ENCODE measurements around the gene PPP1R10. TPM values are rescaled to one million over a fixed set of nuclear protein-coding genes. Genes with fewer than 3 reads are reported as not detected.

The PPP1R10 gene
- total and polyA plus RNA-seq, 2 of the 13 experiments (the other 11 are each of a cell fraction or from before 2014, with no cell fraction given): 26.3 to 38.4 TPM

GRCh38 chr6:30616811-30617564 lies at the start of gene PPP1R10 (continued):
- TF ChIP-seq, protein P1, sequence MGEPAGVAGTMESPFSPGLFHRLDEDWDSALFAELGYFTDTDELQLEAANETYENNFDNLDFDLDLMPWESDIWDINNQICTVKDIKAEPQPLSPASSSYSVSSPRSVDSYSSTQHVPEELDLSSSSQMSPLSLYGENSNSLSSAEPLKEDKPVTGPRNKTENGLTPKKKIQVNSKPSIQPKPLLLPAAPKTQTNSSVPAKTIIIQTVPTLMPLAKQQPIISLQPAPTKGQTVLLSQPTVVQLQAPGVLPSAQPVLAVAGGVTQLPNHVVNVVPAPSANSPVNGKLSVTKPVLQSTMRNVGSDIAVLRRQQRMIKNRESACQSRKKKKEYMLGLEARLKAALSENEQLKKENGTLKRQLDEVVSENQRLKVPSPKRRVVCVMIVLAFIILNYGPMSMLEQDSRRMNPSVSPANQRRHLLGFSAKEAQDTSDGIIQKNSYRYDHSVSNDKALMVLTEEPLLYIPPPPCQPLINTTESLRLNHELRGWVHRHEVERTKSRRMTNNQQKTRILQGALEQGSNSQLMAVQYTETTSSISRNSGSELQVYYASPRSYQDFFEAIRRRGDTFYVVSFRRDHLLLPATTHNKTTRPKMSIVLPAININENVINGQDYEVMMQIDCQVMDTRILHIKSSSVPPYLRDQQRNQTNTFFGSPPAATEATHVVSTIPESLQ (CRISPR knock-in tag; conservative IDR thresholded peaks at IDR 0.05): no peak; the same call in 1 of the 2 replicates
- TF ChIP-seq, protein P2, sequence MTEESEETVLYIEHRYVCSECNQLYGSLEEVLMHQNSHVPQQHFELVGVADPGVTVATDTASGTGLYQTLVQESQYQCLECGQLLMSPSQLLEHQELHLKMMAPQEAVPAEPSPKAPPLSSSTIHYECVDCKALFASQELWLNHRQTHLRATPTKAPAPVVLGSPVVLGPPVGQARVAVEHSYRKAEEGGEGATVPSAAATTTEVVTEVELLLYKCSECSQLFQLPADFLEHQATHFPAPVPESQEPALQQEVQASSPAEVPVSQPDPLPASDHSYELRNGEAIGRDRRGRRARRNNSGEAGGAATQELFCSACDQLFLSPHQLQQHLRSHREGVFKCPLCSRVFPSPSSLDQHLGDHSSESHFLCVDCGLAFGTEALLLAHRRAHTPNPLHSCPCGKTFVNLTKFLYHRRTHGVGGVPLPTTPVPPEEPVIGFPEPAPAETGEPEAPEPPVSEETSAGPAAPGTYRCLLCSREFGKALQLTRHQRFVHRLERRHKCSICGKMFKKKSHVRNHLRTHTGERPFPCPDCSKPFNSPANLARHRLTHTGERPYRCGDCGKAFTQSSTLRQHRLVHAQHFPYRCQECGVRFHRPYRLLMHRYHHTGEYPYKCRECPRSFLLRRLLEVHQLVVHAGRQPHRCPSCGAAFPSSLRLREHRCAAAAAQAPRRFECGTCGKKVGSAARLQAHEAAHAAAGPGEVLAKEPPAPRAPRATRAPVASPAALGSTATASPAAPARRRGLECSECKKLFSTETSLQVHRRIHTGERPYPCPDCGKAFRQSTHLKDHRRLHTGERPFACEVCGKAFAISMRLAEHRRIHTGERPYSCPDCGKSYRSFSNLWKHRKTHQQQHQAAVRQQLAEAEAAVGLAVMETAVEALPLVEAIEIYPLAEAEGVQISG (CRISPR knock-in tag; IDR thresholded peaks at IDR 0.05): peak; percentile 79
- TF ChIP-seq HNRNPUL1 (IDR thresholded peaks at IDR 0.05; ENCODE audit: low read depth, low read length): no peak
- TF ChIP-seq ZNF879 (CRISPR knock-in tag; IDR thresholded peaks at IDR 0.05): no peak
- peak; percentile 95 for TF ChIP-seq GABPB1 (CRISPR knock-in tag; IDR thresholded peaks at IDR 0.05)
- no peak for TF ChIP-seq SNAI1 (CRISPR knock-in tag; IDR thresholded peaks at IDR 0.05; ENCODE audit: borderline replicate concordance)
- no peak for TF ChIP-seq ZBTB44 (CRISPR knock-in tag; IDR thresholded peaks at IDR 0.05)
- TF ChIP-seq SIX4 (CRISPR knock-in tag; IDR thresholded peaks at IDR 0.05): 0 out of 2 replicates have a peak, but pooled peaks have one; percentile 35
- TF ChIP-seq, protein P3, sequence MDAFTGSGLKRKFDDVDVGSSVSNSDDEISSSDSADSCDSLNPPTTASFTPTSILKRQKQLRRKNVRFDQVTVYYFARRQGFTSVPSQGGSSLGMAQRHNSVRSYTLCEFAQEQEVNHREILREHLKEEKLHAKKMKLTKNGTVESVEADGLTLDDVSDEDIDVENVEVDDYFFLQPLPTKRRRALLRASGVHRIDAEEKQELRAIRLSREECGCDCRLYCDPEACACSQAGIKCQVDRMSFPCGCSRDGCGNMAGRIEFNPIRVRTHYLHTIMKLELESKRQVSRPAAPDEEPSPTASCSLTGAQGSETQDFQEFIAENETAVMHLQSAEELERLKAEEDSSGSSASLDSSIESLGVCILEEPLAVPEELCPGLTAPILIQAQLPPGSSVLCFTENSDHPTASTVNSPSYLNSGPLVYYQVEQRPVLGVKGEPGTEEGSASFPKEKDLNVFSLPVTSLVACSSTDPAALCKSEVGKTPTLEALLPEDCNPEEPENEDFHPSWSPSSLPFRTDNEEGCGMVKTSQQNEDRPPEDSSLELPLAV (CRISPR knock-in tag; conservative IDR thresholded peaks at IDR 0.05; ENCODE audit: low read depth): no peak
- TF ChIP-seq, protein P4, sequence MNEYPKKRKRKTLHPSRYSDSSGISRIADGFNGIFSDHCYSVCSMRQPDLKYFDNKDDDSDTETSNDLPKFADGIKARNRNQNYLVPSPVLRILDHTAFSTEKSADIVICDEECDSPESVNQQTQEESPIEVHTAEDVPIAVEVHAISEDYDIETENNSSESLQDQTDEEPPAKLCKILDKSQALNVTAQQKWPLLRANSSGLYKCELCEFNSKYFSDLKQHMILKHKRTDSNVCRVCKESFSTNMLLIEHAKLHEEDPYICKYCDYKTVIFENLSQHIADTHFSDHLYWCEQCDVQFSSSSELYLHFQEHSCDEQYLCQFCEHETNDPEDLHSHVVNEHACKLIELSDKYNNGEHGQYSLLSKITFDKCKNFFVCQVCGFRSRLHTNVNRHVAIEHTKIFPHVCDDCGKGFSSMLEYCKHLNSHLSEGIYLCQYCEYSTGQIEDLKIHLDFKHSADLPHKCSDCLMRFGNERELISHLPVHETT (CRISPR knock-in tag; conservative IDR thresholded peaks at IDR 0.05): peak; percentile 56; the same call in 1 of the 2 replicates
- TF ChIP-seq, protein P5, sequence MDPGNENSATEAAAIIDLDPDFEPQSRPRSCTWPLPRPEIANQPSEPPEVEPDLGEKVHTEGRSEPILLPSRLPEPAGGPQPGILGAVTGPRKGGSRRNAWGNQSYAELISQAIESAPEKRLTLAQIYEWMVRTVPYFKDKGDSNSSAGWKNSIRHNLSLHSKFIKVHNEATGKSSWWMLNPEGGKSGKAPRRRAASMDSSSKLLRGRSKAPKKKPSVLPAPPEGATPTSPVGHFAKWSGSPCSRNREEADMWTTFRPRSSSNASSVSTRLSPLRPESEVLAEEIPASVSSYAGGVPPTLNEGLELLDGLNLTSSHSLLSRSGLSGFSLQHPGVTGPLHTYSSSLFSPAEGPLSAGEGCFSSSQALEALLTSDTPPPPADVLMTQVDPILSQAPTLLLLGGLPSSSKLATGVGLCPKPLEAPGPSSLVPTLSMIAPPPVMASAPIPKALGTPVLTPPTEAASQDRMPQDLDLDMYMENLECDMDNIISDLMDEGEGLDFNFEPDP (CRISPR knock-in tag; conservative IDR thresholded peaks at IDR 0.05): no peak
- TF ChIP-seq ZNF605 (CRISPR knock-in tag; IDR thresholded peaks at IDR 0.05): peak; percentile 87
- peak; percentile 43; the same call in 1 of the 2 replicates for TF ChIP-seq RXRB (CRISPR knock-in tag; IDR thresholded peaks at IDR 0.05; ENCODE audit: borderline replicate concordance)
- no peak for TF ChIP-seq SYNCRIP (IDR thresholded peaks at IDR 0.05; ENCODE audit: insufficient read depth, low read depth, low read length)
- TF ChIP-seq HNRNPH1 (optimal IDR thresholded peaks at IDR 0.05; ENCODE audit: low read depth, low read length): peak; percentile 97
- TF ChIP-seq TSC22D2 (CRISPR knock-in tag; IDR thresholded peaks at IDR 0.05; ENCODE audit: borderline replicate concordance): no peak
